Measurements from ENCODE around the gene CDAN1.

The CDAN1 gene

GRCh38 chr15:42696626-42697025 lies 40.3 kb downstream of the CDAN1 start:
- no peaks in the 10 kb centered on the region for H3K36me3 ChIP-seq (ENCODE audit: control insufficient read depth, low read depth, low read length)
- no peak overlapping the region for H3K27ac ChIP-seq (ENCODE audit: low read length)
- H3K9me3 ChIP-seq (ENCODE audit: control insufficient read depth, low read depth, low read length), result no peaks in the 10 kb centered on the region
- H3K4me3 ChIP-seq (ENCODE audit: low read length), result no peak overlapping the region
- no peaks in the 10 kb centered on the region for H3K27me3 ChIP-seq (ENCODE audit: control insufficient read depth, insufficient read depth, low read length)
- H3K4me1 ChIP-seq (ENCODE audit: control insufficient read depth, low read depth, low read length), result no peaks in the 10 kb centered on the region
- H3K9ac ChIP-seq (ENCODE audit: low read length), result no peak overlapping the region

- Histone ChIP-seq H3K9me3 (ENCODE audit: control insufficient read depth, low read depth, low read length) (no peaks in the 10 kb centered on the region), H3K36me3 (ENCODE audit: control insufficient read depth, low read depth, low read length) (no peaks in the 10 kb centered on the region), H3K27me3 (ENCODE audit: control insufficient read depth, insufficient read depth, low read length) (no peaks in the 10 kb centered on the region), H3K4me3 (ENCODE audit: low read length) (no peak overlapping the region), H3K9ac (ENCODE audit: low read length) (no peak overlapping the region), H3K27ac (ENCODE audit: low read length) (no peak overlapping the region), H3K4me1 (ENCODE audit: control insufficient read depth, low read depth, low read length) (no peaks in the 10 kb centered on the region)
Measured at GRCh38 chr15:42695527-42696071, 41.3 kb downstream of the CDAN1 start.

GRCh38 chr15:42694398-42694797 lies 42.5 kb downstream of the CDAN1 start:
- Histone ChIP-seq H3K27ac (ENCODE audit: low read length) (no peak overlapping the region), H3K36me3 (ENCODE audit: control insufficient read depth, low read depth, low read length) (no peaks in the 10 kb centered on the region), H3K4me3 (ENCODE audit: low read length) (no peak overlapping the region), H3K4me1 (ENCODE audit: control insufficient read depth, low read depth, low read length) (no peaks in the 10 kb centered on the region), H3K9me3 (ENCODE audit: control insufficient read depth, low read depth, low read length) (no peaks in the 10 kb centered on the region), H3K27me3 (ENCODE audit: control insufficient read depth, insufficient read depth, low read length) (no peaks in the 10 kb centered on the region), H3K9ac (ENCODE audit: low read length) (no peak overlapping the region)

- H3K9me3 ChIP-seq (ENCODE audit: control insufficient read depth, low read depth, low read length), result no peaks in the 10 kb centered on the region
- H3K27me3 ChIP-seq (ENCODE audit: control insufficient read depth, insufficient read depth, low read length), result no peaks in the 10 kb centered on the region
- H3K9ac ChIP-seq (ENCODE audit: low read length), result no peak overlapping the region
- H3K4me3 ChIP-seq (ENCODE audit: low read length), result no peak overlapping the region
- H3K27ac ChIP-seq (ENCODE audit: low read length), result no peak overlapping the region
- no peaks in the 10 kb centered on the region for H3K36me3 ChIP-seq (ENCODE audit: control insufficient read depth, low read depth, low read length)
- no peaks in the 10 kb centered on the region for H3K4me1 ChIP-seq (ENCODE audit: control insufficient read depth, low read depth, low read length)
Measured at GRCh38 chr15:42693942-42694341, 43.0 kb downstream of the CDAN1 start.

- Histone ChIP-seq H3K4me3 (ENCODE audit: low read length) (no peak overlapping the region), H3K36me3 (ENCODE audit: control insufficient read depth, low read depth, low read length) (no peaks in the 10 kb centered on the region), H3K27me3 (ENCODE audit: control insufficient read depth, insufficient read depth, low read length) (no peaks in the 10 kb centered on the region), H3K9ac (ENCODE audit: low read length) (no peak overlapping the region), H3K9me3 (ENCODE audit: control insufficient read depth, low read depth, low read length) (no peaks in the 10 kb centered on the region), H3K27ac (ENCODE audit: low read length) (no peak overlapping the region), H3K4me1 (ENCODE audit: control insufficient read depth, low read depth, low read length) (no peaks in the 10 kb centered on the region)
Measured at GRCh38 chr15:42693496-42693895, 43.4 kb downstream of the CDAN1 start.

- no peaks in the 10 kb centered on the region for H3K9me3 ChIP-seq (ENCODE audit: control insufficient read depth, low read depth, low read length)
- H3K36me3 ChIP-seq (ENCODE audit: control insufficient read depth, low read depth, low read length), result no peaks in the 10 kb centered on the region
- no peak overlapping the region for H3K9ac ChIP-seq (ENCODE audit: low read length)
- no peaks in the 10 kb centered on the region for H3K4me1 ChIP-seq (ENCODE audit: control insufficient read depth, low read depth, low read length)
- no peaks in the 10 kb centered on the region for H3K27me3 ChIP-seq (ENCODE audit: control insufficient read depth, insufficient read depth, low read length)
- H3K27ac ChIP-seq (ENCODE audit: low read length), result no peak overlapping the region
- no peak overlapping the region for H3K4me3 ChIP-seq (ENCODE audit: low read length)
Measured at GRCh38 chr15:42692997-42693396, 43.9 kb downstream of the CDAN1 start.

- H3K36me3 ChIP-seq (ENCODE audit: control insufficient read depth, low read depth, low read length), result no peaks in the 10 kb centered on the region
- no peaks in the 10 kb centered on the region for H3K27me3 ChIP-seq (ENCODE audit: control insufficient read depth, insufficient read depth, low read length)
- H3K27ac ChIP-seq (ENCODE audit: low read length), result no peak overlapping the region
- H3K4me3 ChIP-seq (ENCODE audit: low read length), result no peak overlapping the region
- no peak overlapping the region for H3K9ac ChIP-seq (ENCODE audit: low read length)
- H3K9me3 ChIP-seq (ENCODE audit: control insufficient read depth, low read depth, low read length), result no peaks in the 10 kb centered on the region
- no peaks in the 10 kb centered on the region for H3K4me1 ChIP-seq (ENCODE audit: control insufficient read depth, low read depth, low read length)
Measured at GRCh38 chr15:42692536-42692935, 44.4 kb downstream of the CDAN1 start.

GRCh38 chr15:42691770-42692169 lies 45.2 kb downstream of the CDAN1 start:
- no peak overlapping the region for H3K27ac ChIP-seq (ENCODE audit: low read length)
- no peak overlapping the region for H3K9ac ChIP-seq (ENCODE audit: low read length)
- no peaks in the 10 kb centered on the region for H3K36me3 ChIP-seq (ENCODE audit: control insufficient read depth, low read depth, low read length)

GRCh38 chr15:42691308-42691707 lies 45.6 kb downstream of the CDAN1 start:
- H3K36me3 ChIP-seq (ENCODE audit: control insufficient read depth, low read depth, low read length), result no peaks in the 10 kb centered on the region
- no peaks in the 10 kb centered on the region for H3K27me3 ChIP-seq (ENCODE audit: control insufficient read depth, insufficient read depth, low read length)
- no peaks in the 10 kb centered on the region for H3K9me3 ChIP-seq (ENCODE audit: control insufficient read depth, low read depth, low read length)
- H3K4me3 ChIP-seq (ENCODE audit: low read length), result no peak overlapping the region
- H3K9ac ChIP-seq (ENCODE audit: low read length), result no peak overlapping the region
- H3K27ac ChIP-seq (ENCODE audit: low read length), result no peak overlapping the region
- H3K4me1 ChIP-seq (ENCODE audit: control insufficient read depth, low read depth, low read length), result no peaks in the 10 kb centered on the region

More at GRCh38 chr15:42691770-42692169, 45.2 kb downstream of the CDAN1 start:
- no peaks in the 10 kb centered on the region for H3K4me1 ChIP-seq (ENCODE audit: control insufficient read depth, low read depth, low read length)
- H3K9me3 ChIP-seq (ENCODE audit: control insufficient read depth, low read depth, low read length), result no peaks in the 10 kb centered on the region
- H3K27me3 ChIP-seq (ENCODE audit: control insufficient read depth, insufficient read depth, low read length), result no peaks in the 10 kb centered on the region
- no peak overlapping the region for H3K4me3 ChIP-seq (ENCODE audit: low read length)

GRCh38 chr15:42688301-42688700 lies 48.6 kb downstream of the CDAN1 start:
- Histone ChIP-seq H3K4me1 (ENCODE audit: control insufficient read depth, low read depth, low read length) (no peaks in the 10 kb centered on the region), H3K27ac (ENCODE audit: low read length) (no peak overlapping the region), H3K9me3 (ENCODE audit: control insufficient read depth, low read depth, low read length) (no peaks in the 10 kb centered on the region), H3K36me3 (ENCODE audit: control insufficient read depth, low read depth, low read length) (peaks cover 5% of the 10 kb centered on the region), H3K4me3 (ENCODE audit: low read length) (no peak overlapping the region), H3K27me3 (ENCODE audit: control insufficient read depth, insufficient read depth, low read length) (no peaks in the 10 kb centered on the region), H3K9ac (ENCODE audit: low read length) (no peak overlapping the region)

- peaks cover 5% of the 10 kb centered on the region for H3K36me3 ChIP-seq (ENCODE audit: control insufficient read depth, low read depth, low read length)
- no peak overlapping the region for H3K27ac ChIP-seq (ENCODE audit: low read length)
- H3K4me1 ChIP-seq (ENCODE audit: control insufficient read depth, low read depth, low read length), result no peaks in the 10 kb centered on the region
- no peak overlapping the region for H3K9ac ChIP-seq (ENCODE audit: low read length)
- H3K9me3 ChIP-seq (ENCODE audit: control insufficient read depth, low read depth, low read length), result no peaks in the 10 kb centered on the region
- H3K27me3 ChIP-seq (ENCODE audit: control insufficient read depth, insufficient read depth, low read length), result no peaks in the 10 kb centered on the region
- no peak overlapping the region for H3K4me3 ChIP-seq (ENCODE audit: low read length)
Measured at GRCh38 chr15:42687740-42688139, 49.2 kb downstream of the CDAN1 start.

- Histone ChIP-seq H3K9ac (ENCODE audit: low read length) (no peak overlapping the region), H3K27me3 (ENCODE audit: control insufficient read depth, insufficient read depth, low read length) (no peaks in the 10 kb centered on the region), H3K27ac (ENCODE audit: low read length) (no peak overlapping the region), H3K36me3 (ENCODE audit: control insufficient read depth, low read depth, low read length) (peaks cover 10% of the 10 kb centered on the region), H3K9me3 (ENCODE audit: control insufficient read depth, low read depth, low read length) (no peaks in the 10 kb centered on the region), H3K4me1 (ENCODE audit: control insufficient read depth, low read depth, low read length) (no peaks in the 10 kb centered on the region), H3K4me3 (ENCODE audit: low read length) (no peak overlapping the region)
Measured at GRCh38 chr15:42686281-42686680, 50.6 kb downstream of the CDAN1 start.
